ENCODE data around the gene PHF12. TPM values are rescaled to one million over a fixed set of nuclear protein-coding genes. Genes with fewer than 3 reads are reported as not detected.

Gene PHF12
- total and polyA plus RNA-seq, 2 of the 8 experiments (the other 6 are each of a cell fraction or from before 2014, with no cell fraction given), result 38.8 to 65.7 TPM

GRCh38 chr17:28975031-28975430, 23.7 kb upstream of the PHF12 start (continued):
- TF ChIP-seq POLR2A (IDR thresholded peaks at IDR 0.05; ENCODE audit: control extremely low read depth in 1 of 2, low read depth in 2 of 2, low read length in 2 of 2) (no peak), SIN3A (conservative IDR thresholded peaks at IDR 0.05 in 1 of 2, IDR thresholded peaks at IDR 0.05 in 1 of 2; ENCODE audit: low read depth in 1 of 2, low read length in 2 of 2) (no peak), SP1 (IDR thresholded peaks at IDR 0.05; ENCODE audit: low read depth, low read length) (no peak), CHD1 (IDR thresholded peaks at IDR 0.05; ENCODE audit: low read depth, low read length) (no peak), CTBP2 (IDR thresholded peaks at IDR 0.05; ENCODE audit: borderline replicate concordance, insufficient read depth, insufficient read length, low read length) (no peak), RAD21 (IDR thresholded peaks at IDR 0.05 in 1 of 2, conservative IDR thresholded peaks at IDR 0.05 in 1 of 2; ENCODE audit: low read depth in 2 of 2, low read length in 2 of 2) (no peak), SUZ12 (IDR thresholded peaks at IDR 0.05; ENCODE audit: low read length) (no peak)
